ENCODE measurements around the gene FAT1.
"Not testable (repeated sequence)": the region's sequence is repeated elsewhere in the genome, so short reads cannot be mapped to it uniquely, and the experiment has no call there.

Gene FAT1

GRCh38 chr4:186723292-186724057 lies at the start of gene FAT1:
Gene FAT1 (minus strand): TSS chr4:186723856. CDS start chr4:186709827, 14,029 bp downstream.
- DNase-seq: peak; percentile 21 to 32

- DNase-seq: no peak
These were observed 49.4 kb upstream of the FAT1 start for GRCh38 chr4:186772936-186773487.

GRCh38 chr4:186771624-186772023 lies 48.0 kb upstream of the FAT1 start:
- DNase-seq: no peak

GRCh38 chr4:186770481-186771175 lies 47.0 kb upstream of the FAT1 start:
- DNase-seq: no peak

- DNase-seq: no peak
These were observed 44.1 kb upstream of the FAT1 start for GRCh38 chr4:186767794-186768193.

GRCh38 chr4:186765673-186766546 lies 42.3 kb upstream of the FAT1 start:
- DNase-seq: no peak

GRCh38 chr4:186765138-186765537 lies 41.5 kb upstream of the FAT1 start:
- DNase-seq: no peak

GRCh38 chr4:186764457-186764856 lies 40.8 kb upstream of the FAT1 start:
- no peak for DNase-seq

GRCh38 chr4:186762865-186763264 lies 39.2 kb upstream of the FAT1 start:
- DNase-seq: no peak

- no peak for DNase-seq
These were observed 38.7 kb upstream of the FAT1 start for GRCh38 chr4:186762361-186762760.

GRCh38 chr4:186761956-186762355 lies 38.3 kb upstream of the FAT1 start:
- DNase-seq: not testable (repeated sequence)

- DNase-seq: no peak
These were observed 37.7 kb upstream of the FAT1 start for GRCh38 chr4:186761393-186761792.

- no peak for DNase-seq
These were observed 36.9 kb upstream of the FAT1 start for GRCh38 chr4:186760576-186760975.

GRCh38 chr4:186759990-186760389 lies 36.3 kb upstream of the FAT1 start:
- DNase-seq: no peak

- no peak for DNase-seq
These were observed 35.5 kb upstream of the FAT1 start for GRCh38 chr4:186758929-186759682.

GRCh38 chr4:186757696-186758355 lies 34.2 kb upstream of the FAT1 start:
- DNase-seq: no peak

- DNase-seq: not testable (repeated sequence)
These were observed 32.9 kb upstream of the FAT1 start for GRCh38 chr4:186756550-186756949.

GRCh38 chr4:186755550-186756519 lies 32.2 kb upstream of the FAT1 start:
- DNase-seq: no peak

- DNase-seq: no peak
These were observed 31.3 kb upstream of the FAT1 start for GRCh38 chr4:186754976-186755375.

- no peak for DNase-seq
These were observed 28.7 kb upstream of the FAT1 start for GRCh38 chr4:186752325-186752724.

Measured in activated T-cell treated with anti-CD3 and anti-CD28 coated beads, Interleukin-2, amount 50 U/mL, for 48 hours (primary cell).